Upper lobe of right lung (tissue), 1 donor: Measurements from ENCODE around the gene SLC30A1. TPM values are rescaled to one million over a fixed set of nuclear protein-coding genes. Genes with fewer than 3 reads are reported as not detected.

Experiments
- ATAC-seq: fragments of 200-7000 bp; cut with Tn5 transposase; one replicate; pipeline ENCODE4 v1.9.1; 2020; ENCODE audit warnings: mild to moderate bottlenecking, moderate library complexity
- DNase-seq: peaks from one replicate; pipeline ENCODE4 v3.0.0-alpha.2; 2020
- H3K27ac ChIP-seq: fragments of 200-600 bp; one replicate; pipeline ENCODE4 v1.8.0; 2022
- H3K27me3 ChIP-seq: fragments of 200-600 bp; one replicate; pipeline ENCODE4 v1.8.0; 2022; ENCODE audit warnings: mild to moderate bottlenecking
- H3K36me3 ChIP-seq: fragments of 200-600 bp; one replicate; pipeline ENCODE4 v1.8.0; 2022
- H3K4me1 ChIP-seq: fragments of 200-600 bp; one replicate; pipeline ENCODE4 v1.8.0; 2022
- H3K4me3 ChIP-seq: fragments of 200-600 bp; one replicate; pipeline ENCODE4 v1.8.0; 2022; ENCODE audit warnings: mild to moderate bottlenecking
- H3K9me3 ChIP-seq: fragments of 200-600 bp; one replicate; pipeline ENCODE4 v1.8.0; 2022
- intact Hi-C: fragments of 100-400 bp; cut with DNase I; formaldehyde crosslinking; loops from one replicate; pipeline ENCODE4 v1.11.0; 2022
- total RNA-seq: library from RNA; stranded (reverse); fragmentation: NEBNext Ultra II Directional; extraction: Animal tissue kit (Norgen Biotek cat#: 25700); gene quantifications from one replicate; pipeline ENCODE4 v1.2.1, GENCODE V29; 2021
- TF ChIP-seq, protein P1 (sequence below): fragments of 200-600 bp; IDR thresholded peaks from one replicate; pipeline ENCODE4 v1.8.0; 2022; ENCODE audit warnings: antibody characterized with exemption
- donor health status: DM: no; HTN: yes; CAD: no; lungs with severe emphysema.

SLC30A1 gene
- total RNA-seq, 1 donor from 2014 or later, result 15.6 TPM

GRCh38 chr1:211596418-211597181, 17.6 kb upstream of the SLC30A1 start:
- intact Hi-C loops, result no loop called here
- ATAC-seq (peak; percentile 64), DNase-seq (no peak)
- H3K36me3 ChIP-seq, result no peaks in the 10 kb centered on the region
- no peak overlapping the region for H3K4me3 ChIP-seq
- no peaks in the 10 kb centered on the region for H3K27me3 ChIP-seq
- no peak overlapping the region for H3K27ac ChIP-seq
- no peaks in the 10 kb centered on the region for H3K9me3 ChIP-seq
- TF ChIP-seq, protein P1, sequence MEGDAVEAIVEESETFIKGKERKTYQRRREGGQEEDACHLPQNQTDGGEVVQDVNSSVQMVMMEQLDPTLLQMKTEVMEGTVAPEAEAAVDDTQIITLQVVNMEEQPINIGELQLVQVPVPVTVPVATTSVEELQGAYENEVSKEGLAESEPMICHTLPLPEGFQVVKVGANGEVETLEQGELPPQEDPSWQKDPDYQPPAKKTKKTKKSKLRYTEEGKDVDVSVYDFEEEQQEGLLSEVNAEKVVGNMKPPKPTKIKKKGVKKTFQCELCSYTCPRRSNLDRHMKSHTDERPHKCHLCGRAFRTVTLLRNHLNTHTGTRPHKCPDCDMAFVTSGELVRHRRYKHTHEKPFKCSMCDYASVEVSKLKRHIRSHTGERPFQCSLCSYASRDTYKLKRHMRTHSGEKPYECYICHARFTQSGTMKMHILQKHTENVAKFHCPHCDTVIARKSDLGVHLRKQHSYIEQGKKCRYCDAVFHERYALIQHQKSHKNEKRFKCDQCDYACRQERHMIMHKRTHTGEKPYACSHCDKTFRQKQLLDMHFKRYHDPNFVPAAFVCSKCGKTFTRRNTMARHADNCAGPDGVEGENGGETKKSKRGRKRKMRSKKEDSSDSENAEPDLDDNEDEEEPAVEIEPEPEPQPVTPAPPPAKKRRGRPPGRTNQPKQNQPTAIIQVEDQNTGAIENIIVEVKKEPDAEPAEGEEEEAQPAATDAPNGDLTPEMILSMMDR, result no peak
- peaks cover 3% of the 10 kb centered on the region for H3K4me1 ChIP-seq

DNA sequence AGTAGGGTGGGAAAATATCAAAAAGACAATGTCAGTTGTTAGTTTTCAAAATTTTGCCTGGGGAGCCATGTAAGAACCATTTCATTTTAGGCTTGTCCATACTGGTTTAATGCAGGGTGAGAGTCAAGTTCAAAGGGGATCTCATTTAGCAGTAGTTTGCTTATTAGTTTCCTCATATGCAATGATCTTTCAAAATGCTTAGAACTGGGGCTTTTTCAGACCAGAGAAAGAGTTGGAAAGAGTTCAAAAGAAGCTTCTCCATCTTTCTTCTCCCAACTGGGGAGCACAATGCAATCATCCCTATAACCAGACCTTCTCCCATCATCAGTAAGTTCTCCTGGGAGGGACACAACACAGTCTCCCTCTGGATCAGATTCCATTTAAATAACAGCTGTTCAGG, 16.5 kb upstream of the SLC30A1 start:
- Histone ChIP-seq H3K9me3 (no peaks in the 10 kb centered on the region), H3K27me3 (no peaks in the 10 kb centered on the region), H3K4me1 (peaks cover 11% of the 10 kb centered on the region)

GRCh38 chr1:211591980-211592493, 13.1 kb upstream of the SLC30A1 start:
- Histone ChIP-seq H3K36me3 (no peaks in the 10 kb centered on the region), H3K27me3 (no peaks in the 10 kb centered on the region), H3K27ac (no peak overlapping the region), H3K9me3 (no peaks in the 10 kb centered on the region), H3K4me1 (peaks cover 18% of the 10 kb centered on the region), H3K4me3 (no peak overlapping the region)
- ATAC-seq (peak; percentile 26), DNase-seq (no peak)
- TF ChIP-seq, protein P1, result no peak
- intact Hi-C loops, result no loop called here

More for the DNA sequence above, 16.5 kb upstream of the SLC30A1 start:
- intact Hi-C loops, result no loop called here
- Histone ChIP-seq H3K36me3 (no peaks in the 10 kb centered on the region), H3K27ac (no peak overlapping the region), H3K4me3 (no peak overlapping the region)
- no peak for ATAC-seq
- TF ChIP-seq, protein P1, result no peak
- DNase-seq, result no peak

GRCh38 chr1:211589782-211590721, 11.1 kb upstream of the SLC30A1 start:
- peaks cover 15% of the 10 kb centered on the region for H3K4me1 ChIP-seq
- H3K9me3 ChIP-seq, result no peaks in the 10 kb centered on the region

DNA sequence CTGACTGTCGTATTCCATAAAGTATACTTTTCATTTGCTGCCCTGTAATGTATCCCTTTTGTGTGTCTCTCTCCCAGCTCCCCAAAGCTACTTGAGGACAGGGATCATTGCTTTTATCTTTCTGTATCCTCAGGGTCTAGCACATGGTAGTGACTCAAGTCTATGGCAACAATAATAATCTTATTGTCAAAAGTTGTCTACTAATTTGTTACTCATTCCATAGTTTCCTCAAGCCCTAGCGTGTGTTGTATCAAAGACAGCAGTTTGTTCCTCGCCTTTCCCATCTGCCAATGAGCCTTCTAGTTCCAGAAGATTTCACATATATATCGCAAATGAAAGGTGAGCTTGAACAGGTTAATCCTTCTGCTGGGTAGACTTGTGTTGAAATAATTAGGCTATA, 9.8 kb upstream of the SLC30A1 start:
- H3K4me1 ChIP-seq, result peaks cover 15% of the 10 kb centered on the region
- no peaks in the 10 kb centered on the region for H3K27me3 ChIP-seq
- TF ChIP-seq, protein P1, result no peak
- ATAC-seq (no peak), DNase-seq (no peak)
- H3K36me3 ChIP-seq, result no peaks in the 10 kb centered on the region
- H3K9me3 ChIP-seq, result no peaks in the 10 kb centered on the region
- H3K27ac ChIP-seq, result no peak overlapping the region
- H3K4me3 ChIP-seq, result no peak overlapping the region
- intact Hi-C loops, result no loop called here

More at GRCh38 chr1:211589782-211590721, 11.1 kb upstream of the SLC30A1 start:
- H3K27ac ChIP-seq, result peak overlapping the region; percentile 61
- H3K27me3 ChIP-seq, result no peaks in the 10 kb centered on the region
- DNase-seq (peak; percentile 88), ATAC-seq (peak; percentile 94)
- H3K4me3 ChIP-seq, result no peak overlapping the region
- H3K36me3 ChIP-seq, result no peaks in the 10 kb centered on the region
- TF ChIP-seq, protein P1, result no peak
- intact Hi-C loops, result no loop called here
